Activated CD8-positive, alpha-beta memory T cell treated with anti-CD3 and anti-CD28 coated beads, Interleukin-2, amount 50 U/mL, for 4 hours (primary cell): ENCODE results near the gene SLBP.

ENCODE experiments used
- DNase-seq: peaks from one replicate; pipeline ENCODE4 v3.0.0-alpha.2; 2020

SLBP gene

GRCh38 chr4:1725521-1725920, 13.4 kb upstream of the SLBP start:
- DNase-seq, result no peak

- DNase-seq, result no peak
Observed at GRCh38 chr4:1723131-1723801, 11.1 kb upstream of the SLBP start.

DNA sequence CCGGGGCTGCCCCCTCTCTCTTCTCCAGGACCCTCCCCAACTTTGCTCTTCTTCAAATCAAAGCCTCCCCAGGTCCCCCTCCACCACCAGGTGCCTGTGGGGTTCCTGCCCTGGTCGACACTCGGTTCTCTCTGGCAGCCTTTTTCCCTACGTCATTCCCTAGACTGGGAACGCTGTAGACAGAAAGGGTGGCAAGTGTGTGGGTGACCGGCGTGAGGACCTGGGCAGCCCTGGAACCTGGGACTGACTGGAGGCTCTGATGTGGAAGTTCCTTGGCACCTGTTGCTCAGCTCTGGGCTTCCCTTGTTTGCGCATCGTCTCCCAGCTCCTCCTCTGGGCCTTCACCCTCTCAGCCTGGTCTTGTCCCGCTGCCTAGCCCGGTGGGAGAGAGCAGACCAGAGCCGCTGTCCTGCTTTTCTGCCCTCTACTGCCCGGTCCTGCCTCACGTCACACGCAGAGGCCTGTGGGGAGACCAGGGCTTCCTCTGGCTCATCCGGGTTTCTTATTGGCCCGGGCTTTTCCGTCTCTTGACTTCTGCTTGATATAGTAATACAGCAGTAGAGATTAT, 10.5 kb upstream of the SLBP start:
- no peak for DNase-seq

- no peak for DNase-seq
Observed at GRCh38 chr4:1721666-1722550, 9.8 kb upstream of the SLBP start.

- DNase-seq, result peak; percentile 93
Observed at GRCh38 chr4:1721003-1721665, 9.0 kb upstream of the SLBP start, which contains the start of the genes TACC3 and TMEM129. TSS of gene TACC3 (plus strand) at chr4:1721521. CDS start at chr4:1723422, 1,901 bp downstream. TSS of gene TMEM129 (minus strand) at chr4:1721323. CDS start at chr4:1720837, 486 bp downstream.

DNA sequence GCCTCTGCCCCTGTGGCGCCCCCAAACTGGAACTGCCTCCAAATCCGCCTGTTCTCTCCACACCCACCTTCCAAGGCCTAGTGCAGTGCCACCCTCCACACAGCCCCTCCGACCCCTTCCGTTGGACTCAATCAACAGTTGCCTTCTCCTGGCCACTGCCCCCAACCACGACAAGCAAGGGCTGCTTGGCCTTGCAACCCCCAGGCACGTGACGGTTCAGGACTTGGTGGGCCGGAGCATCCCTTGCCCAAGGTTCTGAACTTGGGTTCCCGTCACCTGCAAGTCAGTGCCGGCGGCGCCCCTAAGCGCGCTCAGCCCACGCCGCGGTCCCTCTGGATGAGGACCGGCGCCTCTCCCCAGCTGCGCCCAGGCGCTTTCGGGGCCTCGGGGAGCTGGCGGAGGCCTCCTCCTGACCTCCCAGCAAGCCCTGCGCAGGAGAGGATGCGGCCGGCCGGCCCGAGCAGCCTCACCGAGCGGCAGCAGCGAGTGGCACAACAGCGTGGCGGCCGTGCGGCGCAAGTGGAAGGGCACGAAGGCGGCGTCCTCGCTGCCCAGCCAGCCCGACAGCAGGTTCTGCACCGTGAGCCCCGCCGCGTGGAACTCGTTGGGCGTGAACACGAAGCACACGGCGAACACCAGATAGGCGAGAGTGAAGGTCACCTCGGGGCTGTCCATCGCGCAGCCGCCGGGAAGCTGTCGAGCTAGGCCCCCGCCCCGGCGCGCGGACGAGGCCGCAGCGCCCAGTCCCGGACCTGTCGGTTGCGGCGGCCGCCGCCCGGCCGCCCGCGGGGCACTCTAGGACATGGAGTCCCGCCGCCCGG, 8.3 kb upstream of the SLBP start:
- peak; percentile 41 for DNase-seq

DNA sequence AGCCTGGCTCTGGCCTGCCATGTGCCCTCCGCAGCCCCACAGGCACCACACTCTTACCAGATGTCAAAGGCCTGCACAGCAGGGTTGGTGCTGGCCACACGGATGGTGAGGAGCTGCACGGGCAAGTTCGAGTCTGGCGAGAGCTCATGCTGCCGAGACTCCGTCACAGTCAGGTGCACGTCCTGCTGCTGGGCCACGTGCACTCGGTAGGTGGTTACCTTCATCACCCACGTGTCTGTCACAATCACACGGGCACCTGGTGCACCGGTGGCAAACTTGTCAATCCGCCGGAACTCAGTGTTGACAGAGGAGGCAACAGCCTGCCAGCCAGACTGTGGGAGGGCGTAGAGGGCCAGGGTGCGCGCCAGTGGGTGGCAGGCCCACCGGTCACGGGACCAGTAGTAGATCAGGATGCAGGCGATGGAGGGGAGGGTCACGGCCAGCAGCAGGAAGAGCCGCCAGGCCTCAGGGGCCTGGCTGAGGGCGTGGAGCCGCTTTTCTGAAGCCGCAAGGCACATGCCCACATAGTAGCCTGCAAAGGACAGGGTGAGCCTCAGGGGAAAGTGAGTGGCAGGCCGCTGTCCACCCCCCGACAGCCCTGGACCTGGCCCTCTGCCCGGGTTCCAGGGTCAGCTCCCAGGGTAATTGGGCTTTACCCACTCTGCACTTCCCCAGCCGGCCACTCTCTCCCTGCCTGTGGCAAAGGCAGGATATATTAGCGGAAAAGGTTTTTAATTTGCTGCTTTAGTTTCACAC, 6.2 kb upstream of the SLBP start:
- no peak for DNase-seq

DNA sequence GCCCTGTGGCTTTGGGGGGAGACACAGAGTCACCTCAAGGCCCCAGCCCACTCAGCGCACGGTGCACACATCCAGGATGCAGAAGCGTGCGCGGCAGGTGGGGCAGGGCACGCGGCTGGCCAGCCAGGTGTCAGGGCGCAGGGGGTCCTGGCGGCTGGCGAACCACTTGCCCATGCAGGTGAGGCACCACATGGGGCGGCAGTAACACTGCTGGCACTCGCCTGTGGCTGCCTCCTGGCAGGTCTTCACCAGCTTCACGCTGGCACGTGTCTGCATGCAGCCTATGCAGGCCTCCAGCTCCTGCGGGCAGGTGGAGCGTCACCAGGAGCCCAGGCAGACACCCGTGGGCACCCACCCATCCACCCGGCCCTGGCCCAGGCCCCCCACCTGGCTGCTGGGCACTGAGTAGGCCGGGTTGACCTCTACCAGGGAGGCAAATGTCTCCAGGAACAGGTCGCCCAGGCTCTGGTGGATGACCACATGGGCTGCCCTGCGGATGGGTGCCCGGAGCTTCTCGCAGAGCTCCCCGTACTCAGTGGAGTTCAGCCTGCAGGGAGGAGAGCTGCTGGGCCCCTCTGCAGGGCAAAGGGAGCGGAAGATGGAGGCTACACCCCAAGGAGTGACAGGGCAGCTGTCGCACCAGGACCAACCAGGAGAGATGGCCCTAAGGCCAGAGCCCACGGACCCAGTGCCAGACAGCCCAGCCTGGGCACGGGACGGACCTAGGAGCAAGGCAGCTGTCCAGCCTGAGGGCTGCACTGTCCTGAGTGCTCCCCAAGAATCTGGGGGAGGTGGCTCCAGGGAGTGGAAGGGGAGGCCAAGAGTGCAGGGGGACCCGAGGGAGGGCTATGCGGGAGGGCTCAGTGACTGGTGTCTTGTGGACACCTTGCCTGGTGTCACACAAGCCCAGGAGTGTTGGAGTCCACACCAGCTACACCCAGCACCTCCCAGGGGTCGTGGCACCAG, 5.3 kb upstream of the SLBP start:
- no peak for DNase-seq

GRCh38 chr4:1716065-1716945, 4.2 kb upstream of the SLBP start:
- DNase-seq, result no peak

GRCh38 chr4:1715002-1715758, 3.1 kb upstream of the SLBP start:
- DNase-seq, result no peak

- DNase-seq, result no peak
Observed at GRCh38 chr4:1714303-1715001, 2.3 kb upstream of the SLBP start.

GRCh38 chr4:1713003-1713851, 1.1 kb upstream of the SLBP start:
- DNase-seq, result no peak

GRCh38 chr4:1711571-1712215, 426 bp downstream of the SLBP start:
- no peak for DNase-seq

DNA sequence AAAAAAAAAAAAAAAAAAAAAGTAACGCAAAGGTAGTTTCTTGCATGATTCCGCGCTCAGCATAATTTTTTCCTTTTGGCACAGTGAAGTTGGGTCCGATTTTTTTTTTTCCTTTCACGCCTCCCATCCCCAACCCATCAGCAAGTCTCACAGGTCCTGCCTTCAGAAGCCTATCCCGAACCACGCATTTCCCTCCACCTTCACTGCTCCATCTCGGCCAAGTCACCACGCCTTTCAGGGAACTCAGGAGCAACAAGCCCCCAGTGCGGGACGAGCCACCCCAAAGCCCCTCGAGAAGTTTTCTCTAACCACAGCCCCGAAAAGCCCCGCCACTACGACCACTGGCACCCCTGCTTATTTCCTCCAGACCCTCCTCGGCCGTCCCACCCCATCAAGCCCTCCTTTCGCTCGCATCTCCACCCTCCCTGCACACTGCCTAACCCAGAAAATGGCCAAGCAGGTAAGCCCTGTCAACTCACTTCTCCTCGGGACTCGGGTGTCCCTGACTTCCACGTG, 1.0 kb downstream of the SLBP start:
- no peak for DNase-seq

GRCh38 chr4:1708581-1708980, 3.5 kb downstream of the SLBP start:
- no peak for DNase-seq

- DNase-seq, result no peak
Observed at GRCh38 chr4:1706358-1706757, 5.8 kb downstream of the SLBP start.
